GM23338 (cell line): ENCODE data around the gene CDC45. TPM values are rescaled to one million over a fixed set of nuclear protein-coding genes. Genes with fewer than 3 reads are reported as not detected.

ENCODE experiments used
- ATAC-seq: fragments of 200-7000 bp; cut with Tn5 transposase; 3 replicates; pipeline ENCODE4 v1.9.1; 2020
- DNase-seq: peaks from one replicate; pipeline ENCODE4 v3.0.0-alpha.2; 2015; ENCODE audit warnings: low spot score
- H2AFZ ChIP-seq: fragments of 200-600 bp; sonication (generic); 2 replicates; pipeline ENCODE4 v1.8.0; 2016; ENCODE audit warnings: antibody characterized with exemption, mild to moderate bottlenecking, moderate library complexity
- H3F3A ChIP-seq: fragments of 200-600 bp; sonication (generic); replicated peaks from 2 replicates; pipeline ENCODE4 v1.8.0; 2017; ENCODE audit warnings: antibody characterized with exemption, mixed run types, low read depth
- H3K27ac ChIP-seq: fragments of 200-600 bp; sonication (generic); 2 replicates; pipeline ENCODE4 v1.6.1; 2016; ENCODE audit warnings: low read depth
- H3K27me3 ChIP-seq: fragments of 200-600 bp; sonication (generic); 2 replicates; pipeline ENCODE4 v1.8.0; 2016; ENCODE audit warnings: mild to moderate bottlenecking, mixed run types, moderate library complexity; ENCODE audit not compliant: insufficient read depth
- H3K36me3 ChIP-seq: fragments of 200-600 bp; sonication (generic); 2 replicates; pipeline ENCODE4 v1.8.0; 2016; ENCODE audit warnings: mild to moderate bottlenecking; ENCODE audit not compliant: insufficient read depth
- H3K4me1 ChIP-seq: fragments of 200-600 bp; sonication (generic); 2 replicates; pipeline ENCODE4 v1.8.0; 2016; ENCODE audit warnings: mild to moderate bottlenecking, moderate library complexity; ENCODE audit not compliant: insufficient read depth
- H3K4me2 ChIP-seq: fragments of 200-600 bp; sonication (generic); 2 replicates; pipeline ENCODE4 v1.7.1; 2017; ENCODE audit warnings: mixed run types
- H3K4me3 ChIP-seq: fragments of 200-600 bp; sonication (generic); 2 replicates; pipeline ENCODE4 v1.6.1; 2016; ENCODE audit warnings: mixed run types
- H3K79me2 ChIP-seq: fragments of 200-600 bp; sonication (generic); replicated peaks from 2 replicates; pipeline ENCODE4 v1.8.0; 2017; ENCODE audit warnings: mild to moderate bottlenecking; ENCODE audit not compliant: insufficient read depth
- H3K9me2 ChIP-seq: fragments of 200-600 bp; sonication (generic); 2 replicates; pipeline ENCODE4 v1.8.0; 2017; ENCODE audit not compliant: insufficient read depth
- H4K20me1 ChIP-seq: fragments of 200-600 bp; sonication (generic); replicated peaks from 2 replicates; pipeline ENCODE4 v1.8.0; 2017; ENCODE audit warnings: mild to moderate bottlenecking; ENCODE audit not compliant: insufficient read depth
- H3K27ac Mint-ChIP-seq: 2 replicates; pipeline ENCODE4 v1.8.0; 2020; ENCODE audit warnings: inconsistent platforms, mild to moderate bottlenecking, moderate library complexity, mixed read lengths
- H3K27me3 Mint-ChIP-seq: 3 replicates; pipeline ENCODE4 v1.8.0; 2022; ENCODE audit warnings: low read depth, mild to moderate bottlenecking, moderate library complexity, mixed read lengths, inconsistent platforms; ENCODE audit not compliant: insufficient read depth, poor library complexity
- H3K36me3 Mint-ChIP-seq: 3 replicates; pipeline ENCODE4 v1.8.0; 2021; ENCODE audit warnings: low read depth, mild to moderate bottlenecking, inconsistent platforms, moderate library complexity, mixed read lengths
- H3K4me1 Mint-ChIP-seq: 3 replicates; pipeline ENCODE4 v1.8.0; 2020; ENCODE audit warnings: mild to moderate bottlenecking, inconsistent platforms, mixed read lengths
- H3K4me3 Mint-ChIP-seq: 3 replicates; pipeline ENCODE4 v1.8.0; 2021; ENCODE audit warnings: moderate library complexity, mild to moderate bottlenecking, inconsistent platforms, mixed read lengths
- H3K9me3 Mint-ChIP-seq: 3 replicates; pipeline ENCODE4 v1.8.0; 2020; ENCODE audit warnings: moderate library complexity, mild to moderate bottlenecking, inconsistent platforms, mixed read lengths
- CREB1 ChIP-seq: fragments of 250-450 bp; sonication (Bioruptor Pico); IDR thresholded peaks from 2 replicates; pipeline ENCODE4 v1.5.0; 2020; ENCODE audit warnings: low read depth, mild to moderate bottlenecking, moderate library complexity
- ETS1 ChIP-seq: IDR thresholded peaks from 2 replicates; pipeline ENCODE4 v1.6.1; 2016; ENCODE audit warnings: antibody characterized with exemption
- EZH2 ChIP-seq: fragments of 200-600 bp; sonication (generic); IDR thresholded peaks from one replicate; pipeline ENCODE4 v1.8.0; 2017; ENCODE audit warnings: antibody characterized with exemption, mild to moderate bottlenecking, low read depth; ENCODE audit not compliant: unreplicated experiment
- EZH2phosphoT487 ChIP-seq: fragments of 200-600 bp; sonication (generic); IDR thresholded peaks from one replicate; pipeline ENCODE4 v1.8.1; 2018; ENCODE audit warnings: antibody characterized with exemption; ENCODE audit not compliant: unreplicated experiment
- JUNB ChIP-seq: IDR thresholded peaks from one replicate; pipeline ENCODE4 v1.6.1; 2016; ENCODE audit warnings: antibody characterized with exemption; ENCODE audit not compliant: unreplicated experiment
- NANOG ChIP-seq: IDR thresholded peaks from 2 replicates; pipeline ENCODE4 v1.6.1; 2016; ENCODE audit warnings: antibody characterized with exemption, borderline replicate concordance
- POLR2AphosphoS5 ChIP-seq: IDR thresholded peaks from 2 replicates; pipeline ENCODE4 v1.6.1; 2016; ENCODE audit warnings: antibody characterized with exemption, low read depth
- STAT1 ChIP-seq: IDR thresholded peaks from one replicate; pipeline ENCODE4 v1.6.1; 2016; ENCODE audit warnings: antibody characterized with exemption; ENCODE audit not compliant: unreplicated experiment
- ZNF114 ChIP-seq: fragments of 250-450 bp; sonication (Bioruptor Pico); IDR thresholded peaks from 2 replicates; pipeline ENCODE4 v1.5.0; 2020; ENCODE audit warnings: mild to moderate bottlenecking, moderate library complexity
- ZNF331 ChIP-seq: fragments of 250-450 bp; sonication (Bioruptor Pico); IDR thresholded peaks from 2 replicates; pipeline ENCODE4 v1.5.0; 2020; ENCODE audit warnings: low read depth, mild to moderate bottlenecking, moderate library complexity
- polyA plus RNA-seq: library from polyadenylated mRNA; unstranded; fragments of >200 nt; fragmentation: Nextera tagmentation; extraction: Ambion mirVana; gene quantifications from 2 replicates; pipeline ENCODE4 v1.2.1, GENCODE V29; 2016
- total RNA-seq: library from RNA; depleted of rRNA; stranded (reverse); fragments of >200 nt; shearing (Covaris generic); gene quantifications from 2 replicates; pipeline ENCODE4 v1.2.3, GENCODE V29; 2014
- TF ChIP-seq, protein P1 (sequence below): IDR thresholded peaks from one replicate; pipeline ENCODE4 v1.6.1; 2018; ENCODE audit warnings: antibody characterized with exemption; ENCODE audit not compliant: unreplicated experiment
- TF ChIP-seq, protein P2 (sequence below): fragments of 250-450 bp; sonication (Bioruptor Pico); IDR thresholded peaks from 2 replicates; pipeline ENCODE4 v1.5.0; 2020; ENCODE audit warnings: mild to moderate bottlenecking, moderate library complexity

CDC45 gene
- total and polyA plus RNA-seq, 2 experiments from 2014 or later: 29.0 to 30.3 TPM

GRCh38 chr22:19456541-19456940, 23.2 kb upstream of the CDC45 start (continued):
- TF ChIP-seq, protein P1, sequence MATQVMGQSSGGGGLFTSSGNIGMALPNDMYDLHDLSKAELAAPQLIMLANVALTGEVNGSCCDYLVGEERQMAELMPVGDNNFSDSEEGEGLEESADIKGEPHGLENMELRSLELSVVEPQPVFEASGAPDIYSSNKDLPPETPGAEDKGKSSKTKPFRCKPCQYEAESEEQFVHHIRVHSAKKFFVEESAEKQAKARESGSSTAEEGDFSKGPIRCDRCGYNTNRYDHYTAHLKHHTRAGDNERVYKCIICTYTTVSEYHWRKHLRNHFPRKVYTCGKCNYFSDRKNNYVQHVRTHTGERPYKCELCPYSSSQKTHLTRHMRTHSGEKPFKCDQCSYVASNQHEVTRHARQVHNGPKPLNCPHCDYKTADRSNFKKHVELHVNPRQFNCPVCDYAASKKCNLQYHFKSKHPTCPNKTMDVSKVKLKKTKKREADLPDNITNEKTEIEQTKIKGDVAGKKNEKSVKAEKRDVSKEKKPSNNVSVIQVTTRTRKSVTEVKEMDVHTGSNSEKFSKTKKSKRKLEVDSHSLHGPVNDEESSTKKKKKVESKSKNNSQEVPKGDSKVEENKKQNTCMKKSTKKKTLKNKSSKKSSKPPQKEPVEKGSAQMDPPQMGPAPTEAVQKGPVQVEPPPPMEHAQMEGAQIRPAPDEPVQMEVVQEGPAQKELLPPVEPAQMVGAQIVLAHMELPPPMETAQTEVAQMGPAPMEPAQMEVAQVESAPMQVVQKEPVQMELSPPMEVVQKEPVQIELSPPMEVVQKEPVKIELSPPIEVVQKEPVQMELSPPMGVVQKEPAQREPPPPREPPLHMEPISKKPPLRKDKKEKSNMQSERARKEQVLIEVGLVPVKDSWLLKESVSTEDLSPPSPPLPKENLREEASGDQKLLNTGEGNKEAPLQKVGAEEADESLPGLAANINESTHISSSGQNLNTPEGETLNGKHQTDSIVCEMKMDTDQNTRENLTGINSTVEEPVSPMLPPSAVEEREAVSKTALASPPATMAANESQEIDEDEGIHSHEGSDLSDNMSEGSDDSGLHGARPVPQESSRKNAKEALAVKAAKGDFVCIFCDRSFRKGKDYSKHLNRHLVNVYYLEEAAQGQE: no peak
- TF ChIP-seq STAT1: no peak
- TF ChIP-seq JUNB: no peak
- no peak for TF ChIP-seq ZNF331 (CRISPR knock-in tag)
- TF ChIP-seq ZNF114: no peak
- no peak for TF ChIP-seq CREB1 (CRISPR knock-in tag)
- no peak for TF ChIP-seq EZH2phosphoT487
- TF ChIP-seq POLR2AphosphoS5: no peak

DNA sequence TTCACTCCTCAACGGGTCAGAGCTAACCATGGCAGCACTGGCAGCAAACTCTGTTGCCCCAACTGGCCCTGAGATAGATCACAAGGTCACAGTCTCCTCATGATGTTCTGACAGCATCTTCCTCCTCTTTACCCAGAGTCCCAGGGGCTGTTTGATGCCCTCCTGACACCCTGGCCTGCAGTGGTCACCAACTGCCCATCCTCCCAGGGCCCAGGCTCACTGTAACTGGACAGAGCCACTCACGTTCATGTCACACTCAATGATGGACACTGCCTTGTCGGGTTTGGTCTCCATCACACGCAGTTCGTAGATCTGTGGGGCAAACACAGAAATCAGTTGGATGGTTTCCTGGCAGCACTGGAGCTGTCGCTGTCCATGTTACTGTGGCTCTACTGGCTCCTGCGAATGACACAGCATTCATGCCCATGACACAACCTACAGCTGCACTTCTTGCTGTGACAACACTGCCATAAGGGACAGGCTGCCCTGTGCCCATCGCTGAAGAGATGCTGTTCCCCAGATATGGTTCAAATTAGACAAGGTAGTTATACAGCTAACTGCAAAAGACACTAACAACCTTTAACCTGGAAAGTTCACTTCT, 21.8 kb upstream of the CDC45 start:
- H3K27ac ChIP-seq: no peak overlapping the region
- H3K27me3 Mint-ChIP-seq: no peaks in the 10 kb centered on the region
- no peak overlapping the region for H3K27ac Mint-ChIP-seq
- no peaks in the 10 kb centered on the region for H3K27me3 ChIP-seq
- H4K20me1 ChIP-seq: peaks cover 10% of the 10 kb centered on the region
- H3K9me3 Mint-ChIP-seq: no peaks in the 10 kb centered on the region
- DNase-seq (no peak), ATAC-seq (no peak)
- peaks cover 67% of the 10 kb centered on the region for H3K36me3 Mint-ChIP-seq
- H3K4me3 ChIP-seq: no peak overlapping the region
- no peaks in the 10 kb centered on the region for H3K9me2 ChIP-seq
- no peak overlapping the region for H3K4me2 ChIP-seq
- H3K79me2 ChIP-seq: no peaks in the 10 kb centered on the region; the same call in 1 of the 2 replicates
- H3K4me1 ChIP-seq: no peaks in the 10 kb centered on the region
- H3K4me1 Mint-ChIP-seq: peaks cover 7% of the 10 kb centered on the region
- no peaks in the 10 kb centered on the region for H3F3A ChIP-seq
- H2AFZ ChIP-seq: no peak overlapping the region
- H3K36me3 ChIP-seq: peaks cover 43% of the 10 kb centered on the region
- H3K4me3 Mint-ChIP-seq: no peak overlapping the region
- TF ChIP-seq NANOG (no peak), POLR2AphosphoS5 (no peak), EZH2phosphoT487 (no peak), ZNF114 (no peak), JUNB (no peak), CREB1 (CRISPR knock-in tag) (no peak), ZNF331 (CRISPR knock-in tag) (no peak), ETS1 (no peak), STAT1 (no peak), EZH2 (no peak)
- TF ChIP-seq, protein P2, sequence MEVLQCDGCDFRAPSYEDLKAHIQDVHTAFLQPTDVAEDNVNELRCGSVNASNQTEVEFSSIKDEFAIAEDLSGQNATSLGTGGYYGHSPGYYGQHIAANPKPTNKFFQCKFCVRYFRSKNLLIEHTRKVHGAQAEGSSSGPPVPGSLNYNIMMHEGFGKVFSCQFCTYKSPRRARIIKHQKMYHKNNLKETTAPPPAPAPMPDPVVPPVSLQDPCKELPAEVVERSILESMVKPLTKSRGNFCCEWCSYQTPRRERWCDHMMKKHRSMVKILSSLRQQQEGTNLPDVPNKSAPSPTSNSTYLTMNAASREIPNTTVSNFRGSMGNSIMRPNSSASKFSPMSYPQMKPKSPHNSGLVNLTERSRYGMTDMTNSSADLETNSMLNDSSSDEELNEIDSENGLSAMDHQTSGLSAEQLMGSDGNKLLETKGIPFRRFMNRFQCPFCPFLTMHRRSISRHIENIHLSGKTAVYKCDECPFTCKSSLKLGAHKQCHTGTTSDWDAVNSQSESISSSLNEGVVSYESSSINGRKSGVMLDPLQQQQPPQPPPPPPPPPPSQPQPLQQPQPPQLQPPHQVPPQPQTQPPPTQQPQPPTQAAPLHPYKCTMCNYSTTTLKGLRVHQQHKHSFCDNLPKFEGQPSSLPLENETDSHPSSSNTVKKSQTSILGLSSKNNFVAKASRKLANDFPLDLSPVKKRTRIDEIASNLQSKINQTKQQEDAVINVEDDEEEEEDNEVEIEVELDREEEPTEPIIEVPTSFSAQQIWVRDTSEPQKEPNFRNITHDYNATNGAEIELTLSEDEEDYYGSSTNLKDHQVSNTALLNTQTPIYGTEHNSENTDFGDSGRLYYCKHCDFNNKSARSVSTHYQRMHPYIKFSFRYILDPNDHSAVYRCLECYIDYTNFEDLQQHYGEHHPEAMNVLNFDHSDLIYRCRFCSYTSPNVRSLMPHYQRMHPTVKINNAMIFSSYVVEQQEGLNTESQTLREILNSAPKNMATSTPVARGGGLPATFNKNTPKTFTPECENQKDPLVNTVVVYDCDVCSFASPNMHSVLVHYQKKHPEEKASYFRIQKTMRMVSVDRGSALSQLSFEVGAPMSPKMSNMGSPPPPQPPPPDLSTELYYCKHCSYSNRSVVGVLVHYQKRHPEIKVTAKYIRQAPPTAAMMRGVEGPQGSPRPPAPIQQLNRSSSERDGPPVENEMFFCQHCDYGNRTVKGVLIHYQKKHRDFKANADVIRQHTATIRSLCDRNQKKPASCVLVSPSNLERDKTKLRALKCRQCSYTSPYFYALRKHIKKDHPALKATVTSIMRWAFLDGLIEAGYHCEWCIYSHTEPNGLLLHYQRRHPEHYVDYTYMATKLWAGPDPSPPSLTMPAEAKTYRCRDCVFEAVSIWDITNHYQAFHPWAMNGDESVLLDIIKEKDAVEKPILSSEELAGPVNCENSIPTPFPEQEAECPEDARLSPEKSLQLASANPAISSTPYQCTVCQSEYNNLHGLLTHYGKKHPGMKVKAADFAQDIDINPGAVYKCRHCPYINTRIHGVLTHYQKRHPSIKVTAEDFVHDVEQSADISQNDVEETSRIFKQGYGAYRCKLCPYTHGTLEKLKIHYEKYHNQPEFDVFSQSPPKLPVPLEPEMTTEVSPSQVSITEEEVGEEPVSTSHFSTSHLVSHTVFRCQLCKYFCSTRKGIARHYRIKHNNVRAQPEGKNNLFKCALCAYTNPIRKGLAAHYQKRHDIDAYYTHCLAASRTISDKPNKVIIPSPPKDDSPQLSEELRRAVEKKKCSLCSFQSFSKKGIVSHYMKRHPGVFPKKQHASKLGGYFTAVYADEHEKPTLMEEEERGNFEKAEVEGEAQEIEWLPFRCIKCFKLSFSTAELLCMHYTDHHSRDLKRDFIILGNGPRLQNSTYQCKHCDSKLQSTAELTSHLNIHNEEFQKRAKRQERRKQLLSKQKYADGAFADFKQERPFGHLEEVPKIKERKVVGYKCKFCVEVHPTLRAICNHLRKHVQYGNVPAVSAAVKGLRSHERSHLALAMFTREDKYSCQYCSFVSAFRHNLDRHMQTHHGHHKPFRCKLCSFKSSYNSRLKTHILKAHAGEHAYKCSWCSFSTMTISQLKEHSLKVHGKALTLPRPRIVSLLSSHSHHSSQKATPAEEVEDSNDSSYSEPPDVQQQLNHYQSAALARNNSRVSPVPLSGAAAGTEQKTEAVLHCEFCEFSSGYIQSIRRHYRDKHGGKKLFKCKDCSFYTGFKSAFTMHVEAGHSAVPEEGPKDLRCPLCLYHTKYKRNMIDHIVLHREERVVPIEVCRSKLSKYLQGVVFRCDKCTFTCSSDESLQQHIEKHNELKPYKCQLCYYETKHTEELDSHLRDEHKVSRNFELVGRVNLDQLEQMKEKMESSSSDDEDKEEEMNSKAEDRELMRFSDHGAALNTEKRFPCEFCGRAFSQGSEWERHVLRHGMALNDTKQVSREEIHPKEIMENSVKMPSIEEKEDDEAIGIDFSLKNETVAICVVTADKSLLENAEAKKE: no peak
